Activated CD8-positive, alpha-beta memory T cell treated with anti-CD3 and anti-CD28 coated beads, Interleukin-2, amount 10 ng/mL, durations not matched to agents 7 days and 5 days (primary cell): ENCODE data around the gene PCSK5. TPM values are rescaled to one million over a fixed set of nuclear protein-coding genes. Genes with fewer than 3 reads are reported as not detected.
A peak's percentile ranks its signal among the peaks of the same experiment; 100 is the strongest.

Experiments used
- ATAC-seq: fragments of 150-1000 bp; cut with Tn5 transposase; one replicate; pipeline ENCODE4 v1.10.0; 2021; ENCODE audit warnings: moderate library complexity
- CTCF ChIA-PET: fragments of 350-600 bp; sonication (Branson Sonifier 250); formaldehyde crosslinking; loops from one replicate; lab custom pipeline; 2021; ENCODE audit warnings: antibody characterized with exemption; lab: Charles Lee
- DNase-seq: peaks from one replicate; pipeline ENCODE4 v3.0.0-alpha.2; 2020
- H3K27ac Mint-ChIP-seq: one replicate; pipeline ENCODE4 v1.8.0; 2021; ENCODE audit warnings: mild to moderate bottlenecking, mixed read lengths
- H3K27me3 Mint-ChIP-seq: one replicate; pipeline ENCODE4 v1.8.0; 2021; ENCODE audit warnings: mixed read lengths
- H3K36me3 Mint-ChIP-seq: one replicate; pipeline ENCODE4 v1.8.0; 2021; ENCODE audit warnings: mild to moderate bottlenecking, mixed read lengths
- H3K4me1 Mint-ChIP-seq: one replicate; pipeline ENCODE4 v1.8.0; 2021; ENCODE audit warnings: mixed read lengths
- H3K4me3 Mint-ChIP-seq: one replicate; pipeline ENCODE4 v1.8.0; 2021; ENCODE audit warnings: mild to moderate bottlenecking, moderate library complexity, mixed read lengths
- H3K9me3 Mint-ChIP-seq: one replicate; pipeline ENCODE4 v1.8.0; 2022; ENCODE audit warnings: low read depth, mixed read lengths
- total RNA-seq, 2 experiments: library from RNA; stranded (reverse); gene quantifications; one replicate each; pipeline ENCODE4 v1.2.3, GENCODE V29; 2021

PCSK5 gene
- total RNA-seq, 2 experiments from 2014 or later, result 1.1 to 2.0 TPM

DNA sequence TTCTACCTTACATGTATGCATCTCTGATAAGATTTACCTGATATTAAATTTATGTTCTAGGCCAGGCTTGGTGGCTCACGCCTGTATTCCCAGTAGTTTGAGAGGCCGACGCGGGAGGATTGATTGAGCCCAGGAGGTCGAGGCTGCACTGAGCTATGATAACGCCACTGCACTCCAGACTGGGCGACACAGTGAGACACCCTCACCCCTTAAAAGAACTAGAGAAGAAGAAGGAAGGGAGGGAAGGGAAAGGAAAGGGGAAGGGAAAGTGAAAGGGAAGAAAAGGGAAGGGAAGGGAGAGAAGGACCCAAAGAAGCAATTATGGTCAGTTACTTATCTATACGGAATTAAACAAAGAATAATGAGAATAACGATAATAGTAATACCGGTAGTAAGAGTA, 504.9 kb downstream of the PCSK5 start:
- CTCF ChIA-PET, result interaction anchor here (1.2 to 2.5 kb wide), 7 partner anchors 9 to 263 kb away, joined by 3 to 12 read pairs (median 10); no protein-coding TSS in a partner anchor
- Mint-ChIP-seq H3K27ac (peak overlapping the region; percentile 98), H3K36me3 (peaks cover 24% of the 10 kb centered on the region), H3K4me3 (peak overlapping the region; percentile 94), H3K4me1 (peaks cover 33% of the 10 kb centered on the region), H3K27me3 (no peaks in the 10 kb centered on the region), H3K9me3 (no peaks in the 10 kb centered on the region)
- ATAC-seq (no peak), DNase-seq (no peak)

DNA sequence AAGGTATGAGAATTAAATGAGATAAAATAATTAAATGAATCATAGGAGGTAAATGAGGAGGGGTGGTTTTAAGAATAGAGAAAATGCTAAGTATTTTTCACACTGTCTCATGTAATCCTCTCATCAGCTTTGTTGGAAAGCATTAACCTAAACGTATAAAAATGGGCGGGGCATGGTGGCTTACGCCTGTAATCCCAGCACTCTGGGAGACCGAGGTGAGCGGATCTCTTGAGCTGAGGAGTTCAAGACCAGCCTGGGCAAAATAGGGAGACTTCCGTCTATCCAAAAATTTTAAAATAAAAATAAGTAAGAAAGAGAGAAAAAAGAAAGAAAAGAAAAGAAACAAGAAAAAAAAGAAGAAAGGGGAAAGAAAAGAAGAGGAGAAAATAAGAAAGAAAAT, 505.7 kb downstream of the PCSK5 start:
- CTCF ChIA-PET, result no interaction called here
- no peaks in the 10 kb centered on the region for H3K9me3 Mint-ChIP-seq

GRCh38 chr9:76396597-76396996, 506.1 kb downstream of the PCSK5 start:
- Mint-ChIP-seq H3K36me3 (peaks cover 14% of the 10 kb centered on the region), H3K9me3 (no peaks in the 10 kb centered on the region), H3K27me3 (no peaks in the 10 kb centered on the region), H3K27ac (no peak overlapping the region), H3K4me1 (peaks cover 34% of the 10 kb centered on the region), H3K4me3 (no peak overlapping the region)
- ATAC-seq (no peak), DNase-seq (no peak)
- CTCF ChIA-PET, result no interaction called here

More for the DNA sequence above, 505.7 kb downstream of the PCSK5 start:
- Mint-ChIP-seq H3K4me3 (no peak overlapping the region), H3K36me3 (peaks cover 16% of the 10 kb centered on the region), H3K4me1 (peaks cover 34% of the 10 kb centered on the region), H3K27me3 (no peaks in the 10 kb centered on the region), H3K27ac (no peak overlapping the region)
- no peak for ATAC-seq
- DNase-seq, result no peak

GRCh38 chr9:76399856-76400255, 509.4 kb downstream of the PCSK5 start:
- DNase-seq (no peak), ATAC-seq (no peak)
- no peaks in the 10 kb centered on the region for H3K27me3 Mint-ChIP-seq
- H3K9me3 Mint-ChIP-seq, result no peaks in the 10 kb centered on the region
- H3K36me3 Mint-ChIP-seq, result no peaks in the 10 kb centered on the region
- CTCF ChIA-PET, result interaction anchor here (1.3 kb wide), 1 partner anchor 43 kb away, joined by 3 read pairs; no protein-coding TSS in a partner anchor
- no peak overlapping the region for H3K27ac Mint-ChIP-seq
- no peak overlapping the region for H3K4me3 Mint-ChIP-seq
- peaks cover 44% of the 10 kb centered on the region for H3K4me1 Mint-ChIP-seq

DNA sequence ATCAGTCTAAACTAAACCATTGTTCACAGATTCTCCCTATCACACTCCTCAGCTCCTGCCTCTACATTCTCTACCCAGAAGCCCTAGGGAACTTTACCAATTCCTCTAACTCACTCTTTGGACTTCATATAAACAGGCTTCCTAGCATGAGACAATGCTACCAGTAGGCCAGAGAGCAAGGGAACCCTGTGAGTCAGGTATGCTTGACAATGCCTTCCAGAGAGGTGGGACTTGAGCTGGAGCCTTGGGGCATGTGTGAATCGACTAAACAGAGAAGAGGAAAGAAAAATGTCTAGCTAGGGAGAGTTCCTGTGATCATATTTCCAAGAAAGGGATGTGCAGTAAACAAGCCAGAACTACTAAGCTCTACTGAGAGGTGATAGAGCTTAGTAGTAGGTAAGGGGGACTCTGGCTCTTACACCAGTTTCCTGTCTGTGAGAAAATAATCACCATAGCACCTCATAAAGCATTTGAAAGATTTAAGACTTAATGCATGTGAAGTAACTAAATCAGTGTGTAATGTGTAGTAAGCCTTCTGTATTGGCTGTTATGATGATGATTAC, 510.1 kb downstream of the PCSK5 start:
- H3K27me3 Mint-ChIP-seq, result no peaks in the 10 kb centered on the region
- H3K9me3 Mint-ChIP-seq, result no peaks in the 10 kb centered on the region
- H3K27ac Mint-ChIP-seq, result peak overlapping the region; percentile 58
- no peaks in the 10 kb centered on the region for H3K36me3 Mint-ChIP-seq
- peaks cover 44% of the 10 kb centered on the region for H3K4me1 Mint-ChIP-seq
- CTCF ChIA-PET, result interaction anchor here (0.7 to 2.2 kb wide), 5 partner anchors 25 to 304 kb away, joined by 3 to 12 read pairs (median 3); no protein-coding TSS in a partner anchor
- ATAC-seq (peak; percentile 22), DNase-seq (no peak)
- no peak overlapping the region for H3K4me3 Mint-ChIP-seq

DNA sequence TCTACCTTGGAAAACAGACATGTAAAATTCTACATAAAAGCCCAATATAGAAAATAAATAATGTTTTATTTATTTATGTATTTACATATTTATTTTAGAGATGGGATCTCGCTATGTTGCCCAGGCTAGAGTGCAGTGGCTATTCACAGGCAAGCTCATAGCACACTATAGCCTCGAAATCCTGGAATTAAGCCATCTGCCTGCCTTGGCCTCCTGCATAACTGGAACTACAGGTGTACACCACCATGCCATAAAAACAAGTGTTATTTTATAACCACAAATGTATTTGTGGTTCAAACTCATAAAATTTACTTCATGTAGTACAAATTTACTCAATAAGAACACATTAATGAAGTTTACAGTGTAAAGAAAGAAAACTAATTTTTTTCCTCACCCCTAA, 510.7 kb downstream of the PCSK5 start:
- Mint-ChIP-seq H3K4me3 (no peak overlapping the region), H3K27ac (no peak overlapping the region), H3K4me1 (peaks cover 42% of the 10 kb centered on the region), H3K9me3 (no peaks in the 10 kb centered on the region), H3K36me3 (no peaks in the 10 kb centered on the region), H3K27me3 (no peaks in the 10 kb centered on the region)
- no peak for ATAC-seq
- CTCF ChIA-PET, result interaction anchor here (0.7 to 2.2 kb wide), 5 partner anchors 19 to 303 kb away, joined by 3 to 12 read pairs (median 3); no protein-coding TSS in a partner anchor
- no peak for DNase-seq

DNA sequence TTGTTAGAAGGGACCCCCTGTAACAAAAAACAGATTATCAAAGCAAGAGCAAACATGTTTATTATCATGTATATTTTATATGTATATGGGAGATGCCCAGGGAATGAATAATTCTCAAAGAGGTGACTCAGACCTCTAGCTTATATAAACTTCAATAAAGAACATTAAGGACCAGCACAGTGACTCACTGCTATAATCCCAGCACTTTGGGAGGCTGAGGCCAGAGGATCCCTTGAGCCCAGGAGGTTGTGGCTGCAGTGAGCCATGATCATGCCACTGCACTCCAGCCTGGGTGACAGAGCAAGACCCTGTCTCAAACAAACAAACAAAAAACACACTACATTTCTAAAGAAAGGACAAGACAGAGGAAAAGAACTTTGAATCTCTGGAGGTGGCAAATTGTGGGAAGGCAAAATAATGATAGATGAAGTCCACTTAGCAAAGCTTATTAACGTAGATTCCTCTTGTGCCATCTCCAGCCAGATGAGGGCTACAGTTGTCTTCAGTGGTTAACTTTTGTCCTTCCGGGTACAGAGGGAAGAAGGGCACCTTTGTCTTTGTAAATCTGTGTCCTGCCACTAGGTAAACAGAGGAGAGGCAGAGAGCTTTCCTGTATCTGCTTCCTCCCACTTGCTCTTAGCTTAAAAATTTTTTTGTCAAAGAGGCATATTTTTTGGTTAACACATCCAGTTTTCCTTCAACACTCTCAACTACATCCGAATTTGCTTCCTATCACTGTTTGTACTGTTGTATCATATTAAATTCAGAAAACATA, 511.3 kb downstream of the PCSK5 start:
- CTCF ChIA-PET, result interaction anchor here (0.9 to 2.2 kb wide), 9 partner anchors 18 to 303 kb away, joined by 3 to 12 read pairs (median 3); no protein-coding TSS in a partner anchor
- no peaks in the 10 kb centered on the region for H3K27me3 Mint-ChIP-seq
- no peaks in the 10 kb centered on the region for H3K9me3 Mint-ChIP-seq
- H3K27ac Mint-ChIP-seq, result no peak overlapping the region
- no peaks in the 10 kb centered on the region for H3K36me3 Mint-ChIP-seq
- H3K4me3 Mint-ChIP-seq, result no peak overlapping the region
- DNase-seq (no peak), ATAC-seq (no peak)
- H3K4me1 Mint-ChIP-seq, result peaks cover 42% of the 10 kb centered on the region

- ATAC-seq (peak; percentile 96), DNase-seq (no peak)
- Mint-ChIP-seq H3K4me3 (peak overlapping the region; percentile 69), H3K27me3 (no peaks in the 10 kb centered on the region), H3K9me3 (no peaks in the 10 kb centered on the region), H3K4me1 (peaks cover 45% of the 10 kb centered on the region), H3K27ac (peak overlapping the region; percentile 80), H3K36me3 (no peaks in the 10 kb centered on the region)
- CTCF ChIA-PET, result interaction anchor here (1.0 to 1.8 kb wide), 4 partner anchors 9 to 255 kb away, joined by 3 to 5 read pairs (median 4); partner anchors contain the start of gene RFK
Observed at GRCh38 chr9:76403352-76403751, 512.9 kb downstream of the PCSK5 start.

DNA sequence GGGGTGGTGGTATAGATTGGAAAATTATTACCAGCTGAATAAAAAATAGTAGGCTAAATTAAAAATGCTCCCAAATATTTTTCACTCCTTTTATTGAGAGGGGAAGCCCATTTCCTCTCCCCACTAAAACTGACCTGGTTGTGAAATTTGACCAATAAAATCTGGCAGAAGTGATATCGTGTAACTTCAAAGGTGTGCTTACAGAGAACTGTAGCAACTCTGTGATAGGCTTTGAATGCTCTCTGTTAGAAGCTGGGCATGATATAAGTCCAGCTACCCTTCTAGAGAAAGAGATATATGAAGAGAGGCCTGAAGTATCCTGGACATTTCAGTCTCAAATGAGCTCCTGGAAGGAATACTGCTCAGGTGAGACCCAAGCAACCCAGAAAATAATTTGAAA, 513.9 kb downstream of the PCSK5 start:
- ATAC-seq, result no peak
- Mint-ChIP-seq H3K9me3 (no peaks in the 10 kb centered on the region), H3K4me1 (peaks cover 52% of the 10 kb centered on the region), H3K27ac (no peak overlapping the region), H3K4me3 (no peak overlapping the region), H3K36me3 (no peaks in the 10 kb centered on the region), H3K27me3 (no peaks in the 10 kb centered on the region)
- CTCF ChIA-PET, result interaction anchor here (0.7 to 1.8 kb wide), 9 partner anchors 10 to 299 kb away, joined by 3 to 10 read pairs (median 4); partner anchors contain the start of gene RFK
- DNase-seq, result no peak

GRCh38 chr9:76405340-76405739, 514.9 kb downstream of the PCSK5 start:
- H3K4me1 Mint-ChIP-seq, result peaks cover 50% of the 10 kb centered on the region
- no peaks in the 10 kb centered on the region for H3K27me3 Mint-ChIP-seq
- DNase-seq (no peak), ATAC-seq (no peak)
- no peak overlapping the region for H3K4me3 Mint-ChIP-seq
- no peaks in the 10 kb centered on the region for H3K36me3 Mint-ChIP-seq
- H3K27ac Mint-ChIP-seq, result no peak overlapping the region
- H3K9me3 Mint-ChIP-seq, result no peaks in the 10 kb centered on the region
- CTCF ChIA-PET, result interaction anchor here (1.3 to 1.8 kb wide), 3 partner anchors 11 to 298 kb away, joined by 4 to 10 read pairs (median 5); partner anchors contain the start of gene RFK

- H3K36me3 Mint-ChIP-seq, result peaks cover 3% of the 10 kb centered on the region
- H3K4me1 Mint-ChIP-seq, result peaks cover 45% of the 10 kb centered on the region
Observed at GRCh38 chr9:76405868-76406267, 515.4 kb downstream of the PCSK5 start.

More at GRCh38 chr9:76405868-76406267, 515.4 kb downstream of the PCSK5 start:
- Mint-ChIP-seq H3K4me3 (no peak overlapping the region), H3K27me3 (no peaks in the 10 kb centered on the region), H3K9me3 (no peaks in the 10 kb centered on the region), H3K27ac (no peak overlapping the region)
- DNase-seq, result no peak
- CTCF ChIA-PET, result interaction anchor here (0.7 to 1.8 kb wide), 2 partner anchors 12 to 37 kb away, joined by 6 read pairs; partner anchors contain the start of gene RFK
- ATAC-seq, result no peak
